ENCODE measurements around the gene USP15. TPM values are rescaled to one million over a fixed set of nuclear protein-coding genes. Genes with fewer than 3 reads are reported as not detected.

USP15 gene
- total RNA-seq = 10 to 100 TPM; 27.9 to 29.1 TPM
- polyA plus RNA-seq (2013, experiment 1 of 2) = 31.3 TPM
- 29.7 TPM for polyA plus RNA-seq (2013, experiment 2 of 2)
- long read RNA-seq, experiment 1, full-length matches to known transcripts = 1 of 8 reads
- long read RNA-seq, experiment 1, partial matches to known transcripts = 0 of 8 reads
- long read RNA-seq, experiment 1, other reads (novel, unspliced or antisense) = 7 of 8 reads
- long read RNA-seq, experiment 2, full-length matches to known transcripts = 22 of 32 reads
- long read RNA-seq, experiment 2, partial matches to known transcripts = 2 of 32 reads
- long read RNA-seq, experiment 2, other reads (novel, unspliced or antisense) = 8 of 32 reads
- long read RNA-seq, experiment 3, full-length matches to known transcripts = 79 of 95 reads
- long read RNA-seq, experiment 3, partial matches to known transcripts = 4 of 95 reads
- long read RNA-seq, experiment 3, other reads (novel, unspliced or antisense) = 12 of 95 reads
- long read RNA-seq, experiment 4, full-length matches to known transcripts = 5 of 10 reads
- long read RNA-seq, experiment 4, partial matches to known transcripts = 1 of 10 reads
- long read RNA-seq, experiment 4, other reads (novel, unspliced or antisense) = 4 of 10 reads

DNA sequence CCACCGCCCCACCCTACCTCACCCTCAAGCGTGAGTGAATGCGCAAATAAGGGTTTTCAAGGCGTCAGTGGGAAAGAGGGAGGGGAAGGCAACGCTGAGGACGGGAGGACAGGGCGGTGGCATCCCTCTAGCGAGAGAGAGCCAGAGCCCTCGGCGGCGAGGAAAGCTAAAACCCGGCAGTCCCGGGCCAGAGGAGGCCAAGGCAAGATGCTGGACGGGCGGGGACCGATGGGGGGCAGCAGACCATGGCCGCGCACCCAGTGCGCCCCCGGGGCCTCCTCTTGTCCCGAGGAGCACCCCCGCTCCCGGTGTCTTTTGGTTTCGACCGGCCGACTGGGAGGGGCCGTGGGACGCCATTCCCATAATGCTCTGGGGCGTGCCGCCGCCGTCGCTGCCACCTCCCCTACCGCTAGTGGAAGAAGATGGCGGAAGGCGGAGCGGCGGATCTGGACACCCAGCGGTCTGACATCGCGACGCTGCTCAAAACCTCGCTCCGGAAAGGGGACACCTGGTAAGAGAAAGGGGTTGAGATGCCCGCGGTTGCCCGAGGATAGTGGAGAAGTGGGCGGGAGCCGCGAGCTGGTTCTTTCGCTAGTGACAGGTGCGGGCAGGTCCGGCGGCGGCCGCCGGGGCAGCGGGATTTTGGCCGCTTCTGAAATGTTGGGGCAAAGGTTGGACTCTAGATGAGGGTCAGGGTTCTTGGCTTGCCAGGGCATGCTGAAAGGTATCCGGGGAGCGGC lies at the start of gene USP15:
Gene USP15 (plus strand): TSS at position 412 of the 740 bp plus-strand sequence. CDS start 11 bp downstream, at position 423.
- Mint-ChIP-seq H3K27me3 (ENCODE audit: insufficient read depth) (no peaks in the 10 kb centered on the region), H3K27ac (peak within 1 kb of the TSS; percentile 97), H3K4me3 (peak within 1 kb of the TSS; percentile 98), H3K36me3 (ENCODE audit: low read depth) (no peaks in the 10 kb centered on the region), H3K9me3 (no peaks in the 10 kb centered on the region), H3K4me1 (no peaks in the 10 kb centered on the region)
- TF ChIP-seq, protein P1, sequence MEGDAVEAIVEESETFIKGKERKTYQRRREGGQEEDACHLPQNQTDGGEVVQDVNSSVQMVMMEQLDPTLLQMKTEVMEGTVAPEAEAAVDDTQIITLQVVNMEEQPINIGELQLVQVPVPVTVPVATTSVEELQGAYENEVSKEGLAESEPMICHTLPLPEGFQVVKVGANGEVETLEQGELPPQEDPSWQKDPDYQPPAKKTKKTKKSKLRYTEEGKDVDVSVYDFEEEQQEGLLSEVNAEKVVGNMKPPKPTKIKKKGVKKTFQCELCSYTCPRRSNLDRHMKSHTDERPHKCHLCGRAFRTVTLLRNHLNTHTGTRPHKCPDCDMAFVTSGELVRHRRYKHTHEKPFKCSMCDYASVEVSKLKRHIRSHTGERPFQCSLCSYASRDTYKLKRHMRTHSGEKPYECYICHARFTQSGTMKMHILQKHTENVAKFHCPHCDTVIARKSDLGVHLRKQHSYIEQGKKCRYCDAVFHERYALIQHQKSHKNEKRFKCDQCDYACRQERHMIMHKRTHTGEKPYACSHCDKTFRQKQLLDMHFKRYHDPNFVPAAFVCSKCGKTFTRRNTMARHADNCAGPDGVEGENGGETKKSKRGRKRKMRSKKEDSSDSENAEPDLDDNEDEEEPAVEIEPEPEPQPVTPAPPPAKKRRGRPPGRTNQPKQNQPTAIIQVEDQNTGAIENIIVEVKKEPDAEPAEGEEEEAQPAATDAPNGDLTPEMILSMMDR (conservative IDR thresholded peaks at IDR 0.05) = peak; percentile 90
- DNase-seq = peak; percentile 100
- H3K4me1 ChIP-seq (ENCODE audit: control insufficient read depth, insufficient read depth, low read length) = no peaks in the 10 kb centered on the region
- H3K36me3 ChIP-seq (ENCODE audit: control insufficient read depth, insufficient read depth, low read length) = no peaks in the 10 kb centered on the region
- no peaks in the 10 kb centered on the region for H3K9me3 ChIP-seq (ENCODE audit: control insufficient read depth, low read length)
- peak within 1 kb of the TSS; percentile 67 for H3K27ac ChIP-seq (ENCODE audit: low read depth, low read length)
- peak within 1 kb of the TSS; percentile 73 for H3K9ac ChIP-seq (ENCODE audit: extremely low read depth, low read length, poor library complexity, severe bottlenecking)
- WGBS, 2 experiments (ENCODE audit: insufficient coverage in 1 of 2, insufficient read length in 1 of 2) = 0% methylated on average over 12 to 61 of the region's 61 CpGs
- peak within 1 kb of the TSS; percentile 99 for H3K4me3 ChIP-seq (ENCODE audit: low read length)
- H3K27me3 ChIP-seq (ENCODE audit: control insufficient read depth, insufficient read depth, low read length, poor library complexity, severe bottlenecking) = no peaks in the 10 kb centered on the region

GRCh38 chr12:62210422-62210821 lies 49.8 kb upstream of the USP15 start:
- Histone ChIP-seq H3K9me3 (ENCODE audit: control insufficient read depth, low read length) (no peaks in the 10 kb centered on the region), H3K36me3 (ENCODE audit: control insufficient read depth, insufficient read depth, low read length) (no peaks in the 10 kb centered on the region), H3K27ac (ENCODE audit: low read depth, low read length) (no peak overlapping the region), H3K4me1 (ENCODE audit: control insufficient read depth, insufficient read depth, low read length) (peaks cover 3% of the 10 kb centered on the region), H3K9ac (ENCODE audit: extremely low read depth, low read length, poor library complexity, severe bottlenecking) (no peak overlapping the region), H3K4me3 (ENCODE audit: low read length) (no peak overlapping the region), H3K27me3 (ENCODE audit: control insufficient read depth, insufficient read depth, low read length, poor library complexity, severe bottlenecking) (peaks cover 34% of the 10 kb centered on the region)
- Mint-ChIP-seq H3K9me3 (peaks cover 5% of the 10 kb centered on the region), H3K27ac (no peak overlapping the region), H3K27me3 (ENCODE audit: insufficient read depth) (peaks cover 7% of the 10 kb centered on the region), H3K4me1 (no peaks in the 10 kb centered on the region), H3K4me3 (no peak overlapping the region), H3K36me3 (ENCODE audit: low read depth) (no peaks in the 10 kb centered on the region)
- TF ChIP-seq, protein P1 (conservative IDR thresholded peaks at IDR 0.05) = peak; percentile 85
- peak; percentile 70 for DNase-seq
- WGBS, 2 experiments (ENCODE audit: insufficient coverage in 1 of 2, insufficient read length in 1 of 2) = 47 to 49% methylated on average over 6 to 7 of the region's 7 CpGs

- no peak overlapping the region for H3K27ac Mint-ChIP-seq
- no peak overlapping the region for H3K9ac ChIP-seq (ENCODE audit: extremely low read depth, low read length, poor library complexity, severe bottlenecking)
- H3K36me3 ChIP-seq (ENCODE audit: control insufficient read depth, insufficient read depth, low read length) = no peaks in the 10 kb centered on the region
- no peaks in the 10 kb centered on the region for H3K36me3 Mint-ChIP-seq (ENCODE audit: low read depth)
- TF ChIP-seq, protein P1 (conservative IDR thresholded peaks at IDR 0.05) = no peak
- H3K9me3 ChIP-seq (ENCODE audit: control insufficient read depth, low read length) = no peaks in the 10 kb centered on the region
- peaks cover 7% of the 10 kb centered on the region for H3K27me3 Mint-ChIP-seq (ENCODE audit: insufficient read depth)
- H3K4me3 ChIP-seq (ENCODE audit: low read length) = no peak overlapping the region
- H3K9me3 Mint-ChIP-seq = peaks cover 5% of the 10 kb centered on the region
- no peak overlapping the region for H3K4me3 Mint-ChIP-seq
- H3K27me3 ChIP-seq (ENCODE audit: control insufficient read depth, insufficient read depth, low read length, poor library complexity, severe bottlenecking) = peaks cover 42% of the 10 kb centered on the region
- peaks cover 3% of the 10 kb centered on the region for H3K4me1 ChIP-seq (ENCODE audit: control insufficient read depth, insufficient read depth, low read length)
- no peak for DNase-seq
- WGBS, 2 experiments (ENCODE audit: insufficient coverage in 1 of 2, insufficient read length in 1 of 2) = 97 to 98% methylated on average over 3 to 4 of the region's 4 CpGs
- H3K27ac ChIP-seq (ENCODE audit: low read depth, low read length) = no peak overlapping the region
- no peaks in the 10 kb centered on the region for H3K4me1 Mint-ChIP-seq
Observed at GRCh38 chr12:62211510-62211909, 48.7 kb upstream of the USP15 start.

All from endodermal cell (in vitro differentiated cells).